ENCODE measurements around the gene GDPD5.

- TF ChIP-seq POLR2A (IDR thresholded peaks at IDR 0.05) = no peak
- no peak for TF ChIP-seq CTCF (IDR thresholded peaks at IDR 0.05)
Measured at GRCh38 chr11:75523189-75523588, 2.6 kb downstream of the GDPD5 start.
